HepG2 (cell line): ENCODE results near the gene UAP1L1. TPM values are rescaled to one million over a fixed set of nuclear protein-coding genes. Genes with fewer than 3 reads are reported as not detected.

Experiments used
- ATAC-seq: fragments of 200-7000 bp; cut with Tn5 transposase; 3 replicates; pipeline ENCODE4 v1.9.1; 2020; ENCODE audit warnings: mild to moderate bottlenecking, moderate library complexity
- BruUV-seq: library from RNA; stranded (reverse); fragments of 400-500 nt; replicated peaks from 2 replicates; lab custom pipeline; 2021; lab: Mats Ljungman, UMichigan
- CTCF ChIA-PET: fragments of 300-600 bp; formaldehyde crosslinking; extraction: SDS; loops from one replicate; lab custom pipeline; 2021; ENCODE audit warnings: low total read pairs, inconsistent platforms, low intra/inter-chr PET ratio; lab: Yijun Ruan, JAX
- POLR2A ChIA-PET: fragments of 350-600 bp; sonication (Branson Sonifier 250); formaldehyde crosslinking; loops from one replicate; lab custom pipeline; 2020; ENCODE audit warnings: antibody characterized with exemption, inconsistent platforms; lab: Yijun Ruan, JAX
- DNase-seq: peaks from one replicate; pipeline ENCODE4 v3.0.0-alpha.2; 2015; ENCODE audit warnings: low spot score
- FAIRE-seq: peaks from 3 replicates; lab custom pipeline; 2011; peaks lifted over from hg19 to GRCh38; lab: Jason Lieb, UNC
- H2AFZ ChIP-seq: one replicate; pipeline ENCODE4 v1.6.1; 2011; ENCODE audit warnings: low read length, inconsistent platforms
- H3K27ac ChIP-seq: fragments of 300-600 bp; 3 replicates; pipeline ENCODE4 v1.8.0; 2011; ENCODE audit warnings: mixed run types, mild to moderate bottlenecking, mixed read lengths, low read length, inconsistent platforms; ENCODE audit not compliant: insufficient read depth; ENCODE audit errors: extremely low read length
- H3K27me3 ChIP-seq, 2 experiments: fragments of 200-600 bp in 1 of 2; 2 replicates in 1 of 2; 3 replicates in 1 of 2; pipeline versions ENCODE4 v1.6.0 to v1.8.0; 2011; ENCODE audit warnings: low read length in 2 of 2, mild to moderate bottlenecking in 2 of 2, moderate library complexity in 2 of 2, inconsistent platforms in 1 of 2; ENCODE audit not compliant: insufficient read depth in 2 of 2, control insufficient read depth in 1 of 2
- H3K36me3 ChIP-seq, 2 experiments: fragments of 200-600 bp in 1 of 2; replicated peaks in 1 of 2; 2 replicates in 1 of 2; 3 replicates in 1 of 2; pipeline versions ENCODE4 v1.5.1 to v1.8.0; 2011; ENCODE audit warnings: low read length in 2 of 2, inconsistent platforms in 1 of 2; ENCODE audit not compliant: insufficient read depth in 2 of 2, control insufficient read depth in 1 of 2
- H3K4me1 ChIP-seq: 2 replicates; pipeline ENCODE4 v1.5.1; 2012; ENCODE audit warnings: low read length, inconsistent platforms; ENCODE audit not compliant: insufficient read depth
- H3K4me2 ChIP-seq: 2 replicates; pipeline ENCODE4 v1.6.0; 2011; ENCODE audit warnings: low read depth, low read length, inconsistent platforms
- H3K4me3 ChIP-seq, 3 experiments: fragments of 200-600 bp in 1 of 3; sonication (generic), shearing (Covaris generic) in 1 of 3; replicated peaks in 1 of 3; 2 replicates each; pipeline ENCODE4 v1.5.1; 2011 to 2016; ENCODE audit warnings: low read length in 3 of 3, inconsistent platforms in 2 of 3, low read depth in 2 of 3, mild to moderate bottlenecking in 2 of 3, control low read depth in 1 of 3, mixed read lengths in 1 of 3; ENCODE audit not compliant: insufficient read depth in 1 of 3
- H3K79me2 ChIP-seq: one replicate; pipeline ENCODE4 v1.6.1; 2011; ENCODE audit warnings: low read length, inconsistent platforms; ENCODE audit not compliant: insufficient read depth
- H3K9ac ChIP-seq: 2 replicates; pipeline ENCODE4 v1.6.0; 2011; ENCODE audit warnings: mild to moderate bottlenecking, low read depth, low read length, inconsistent platforms; ENCODE audit not compliant: insufficient read depth
- H3K9me3 ChIP-seq: 2 replicates; pipeline ENCODE4 v1.5.1; 2012; ENCODE audit warnings: mild to moderate bottlenecking, low read length
- H4K20me1 ChIP-seq: 2 replicates; pipeline ENCODE4 v1.6.0; 2011; ENCODE audit warnings: inconsistent platforms, mild to moderate bottlenecking, low read length, moderate library complexity; ENCODE audit not compliant: insufficient read depth
- AGO2 ChIP-seq: fragments of 200-400 bp; formaldehyde crosslinking; optimal IDR thresholded peaks from 2 replicates; pipeline ENCODE3; 2017; ENCODE audit warnings: mild to moderate bottlenecking, low read depth, low read length, moderate library complexity
- HDAC1 ChIP-seq: sonication (generic); formaldehyde crosslinking; IDR thresholded peaks from 2 replicates; pipeline ENCODE4 v1.5.1; 2020; ENCODE audit warnings: mild to moderate bottlenecking, missing genetic modification reagents
- KLF13 ChIP-seq: sonication (generic); formaldehyde crosslinking; IDR thresholded peaks from 2 replicates; pipeline ENCODE4 v1.4.0; 2020; ENCODE audit warnings: mild to moderate bottlenecking, missing genetic modification reagents
- MED13 ChIP-seq: sonication (generic); formaldehyde crosslinking; IDR thresholded peaks from 2 replicates; pipeline ENCODE4 v1.5.0; 2020; ENCODE audit warnings: missing genetic modification reagents
- MLXIP ChIP-seq: sonication (generic); formaldehyde crosslinking; IDR thresholded peaks from 2 replicates; pipeline ENCODE4 v1.9.0; 2021; ENCODE audit warnings: missing genetic modification reagents, borderline replicate concordance
- MTA1 ChIP-seq: sonication (generic); formaldehyde crosslinking; IDR thresholded peaks from 2 replicates; pipeline ENCODE4 v1.4.0; 2020; ENCODE audit warnings: missing genetic modification reagents, mild to moderate bottlenecking, borderline replicate concordance
- PAX8 ChIP-seq: sonication (generic); formaldehyde crosslinking; IDR thresholded peaks from 2 replicates; pipeline ENCODE4 v1.8.0; 2022; ENCODE audit warnings: mild to moderate bottlenecking, missing genetic modification reagents, borderline replicate concordance
- RBFOX2 ChIP-seq: fragments of 200-400 bp; formaldehyde crosslinking; IDR thresholded peaks from 2 replicates; pipeline ENCODE4 v1.6.1; 2017; ENCODE audit warnings: low read depth, mild to moderate bottlenecking, low read length
- SNAI1 ChIP-seq: sonication (generic); formaldehyde crosslinking; IDR thresholded peaks from 2 replicates; pipeline ENCODE4 v1.5.0; 2020; ENCODE audit warnings: mild to moderate bottlenecking, missing genetic modification reagents, borderline replicate concordance
- ZFP82 ChIP-seq: sonication (generic); formaldehyde crosslinking; IDR thresholded peaks from 2 replicates; pipeline ENCODE4 v1.5.1; 2020; ENCODE audit warnings: mild to moderate bottlenecking, missing genetic modification reagents, borderline replicate concordance
- WGBS: methylation state at CpG from one replicate; pipeline ENCODE4 v1.1.6; 2017; ENCODE audit warnings: low lambda C conversion rate; 5-methylcytosine and 5-hydroxymethylcytosine counted together
- in situ Hi-C: cut with HindIII; loops from 2 replicates; pipeline ENCODE4 v1.10.0; 2017; ENCODE audit warnings: low pct_unique_long_range_greater_than_20kb; ENCODE audit not compliant: extremely low pct_ligation_motif_present
- intact Hi-C: fragments of 100-400 bp; cut with micrococcal nuclease; formaldehyde crosslinking; loops from one replicate; pipeline ENCODE4 v1.10.0; 2022; ENCODE audit not compliant: unreplicated experiment
- polyA plus RNA-seq, 8 experiments: library from polyadenylated mRNA; depleted of rRNA in 3 of 8; stranded (reverse) in 7 of 8; unstranded in 1 of 8; fragments of >200 nt; fragmentation: Illumina TruSeq in 4 of 8; extraction: Trizol in 4 of 8; gene quantifications; 2 replicates each; pipeline versions ENCODE4 v1.2.1 to v1.2.3, GENCODE V29; 2011 to 2016; ENCODE audit warnings: low read depth in 4 of 8, missing spikeins in 1 of 8, mixed read lengths in 1 of 8; ENCODE audit not compliant: insufficient read depth in 1 of 8
- total RNA-seq, 5 experiments: library from RNA; depleted of rRNA; stranded (reverse); fragments of >200 nt; fragmentation: Illumina TruSeq; extraction: Trizol; gene quantifications; 2 replicates each; pipeline ENCODE4 v1.2.3, GENCODE V29; 2016; ENCODE audit warnings: low read depth in 1 of 5
- TF ChIP-seq, protein P1 (sequence below): sonication (generic); formaldehyde crosslinking; IDR thresholded peaks from 2 replicates; pipeline ENCODE4 v1.9.0; 2022; ENCODE audit warnings: low read depth, missing genetic modification reagents
- TF ChIP-seq, protein P2 (sequence below): IDR thresholded peaks from 2 replicates; pipeline ENCODE4 v1.6.1; 2016; ENCODE audit warnings: missing compliant biosample characterization, missing genetic modification reagents, borderline replicate concordance

Gene UAP1L1
- total and polyA plus RNA-seq, 2 of the 13 experiments (the other 11 are each of a cell fraction or from before 2014, with no cell fraction given) = 5.4 to 6.4 TPM

DNA sequence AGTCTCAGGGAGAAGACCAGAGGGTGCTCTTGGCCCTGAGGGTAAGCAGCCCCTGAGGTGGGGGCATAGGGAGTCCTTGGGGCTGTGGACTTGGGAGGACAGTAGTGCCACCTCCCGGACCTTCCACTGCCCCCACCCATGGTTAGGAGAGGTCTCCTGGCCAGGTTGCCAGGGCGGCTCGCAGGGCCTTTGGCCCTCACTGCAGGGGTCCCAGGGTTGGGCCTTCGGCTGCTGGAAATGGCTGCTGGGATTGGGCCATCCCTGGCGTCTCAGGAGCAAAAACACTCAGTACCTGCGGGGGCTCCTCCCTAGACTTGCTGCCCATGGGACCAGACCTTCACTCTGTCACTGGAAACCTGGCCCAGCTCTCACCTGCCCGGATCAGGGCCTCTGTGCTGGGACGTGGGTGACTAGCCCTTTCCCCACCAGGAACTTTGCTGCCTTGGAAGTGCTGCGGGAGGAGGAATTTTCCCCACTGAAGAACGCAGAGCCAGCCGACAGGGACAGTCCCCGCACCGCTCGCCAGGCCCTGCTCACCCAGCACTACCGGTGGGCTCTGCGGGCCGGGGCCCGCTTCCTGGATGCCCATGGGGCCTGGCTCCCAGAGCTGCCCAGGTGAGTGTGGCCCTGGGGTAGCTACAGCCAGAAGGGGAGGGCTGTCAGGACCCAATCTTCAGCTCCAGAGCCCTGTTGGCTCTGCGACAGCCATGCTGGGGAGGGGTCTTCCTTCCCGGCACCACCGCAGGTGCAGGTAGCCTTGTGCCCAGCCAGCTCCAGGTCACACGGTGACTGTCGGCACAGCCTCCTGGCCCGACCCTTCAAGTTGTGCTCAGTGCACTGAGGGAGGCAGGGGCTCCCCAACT, 3.2 kb downstream of the UAP1L1 start:
- intact Hi-C loops = no loop called here
- 86% methylated on average over 6 of the region's 24 CpGs for WGBS

GRCh38 chr9:137082222-137082924, 5.1 kb downstream of the UAP1L1 start:
- POLR2A ChIA-PET = interaction anchor here (1.3 to 6.4 kb wide), 3 partner anchors 12 to 158 kb away, joined by 5 to 105 read pairs (median 6); partner anchors contain the start of genes SAPCD2 and TUBB4B
- H3K4me2 ChIP-seq = no peak overlapping the region
- TF ChIP-seq MLXIP (CRISPR knock-in tag) (no peak), HDAC1 (CRISPR knock-in tag) (no peak), ZFP82 (CRISPR knock-in tag) (no peak), MED13 (CRISPR knock-in tag) (no peak)
- TF ChIP-seq, protein P1, sequence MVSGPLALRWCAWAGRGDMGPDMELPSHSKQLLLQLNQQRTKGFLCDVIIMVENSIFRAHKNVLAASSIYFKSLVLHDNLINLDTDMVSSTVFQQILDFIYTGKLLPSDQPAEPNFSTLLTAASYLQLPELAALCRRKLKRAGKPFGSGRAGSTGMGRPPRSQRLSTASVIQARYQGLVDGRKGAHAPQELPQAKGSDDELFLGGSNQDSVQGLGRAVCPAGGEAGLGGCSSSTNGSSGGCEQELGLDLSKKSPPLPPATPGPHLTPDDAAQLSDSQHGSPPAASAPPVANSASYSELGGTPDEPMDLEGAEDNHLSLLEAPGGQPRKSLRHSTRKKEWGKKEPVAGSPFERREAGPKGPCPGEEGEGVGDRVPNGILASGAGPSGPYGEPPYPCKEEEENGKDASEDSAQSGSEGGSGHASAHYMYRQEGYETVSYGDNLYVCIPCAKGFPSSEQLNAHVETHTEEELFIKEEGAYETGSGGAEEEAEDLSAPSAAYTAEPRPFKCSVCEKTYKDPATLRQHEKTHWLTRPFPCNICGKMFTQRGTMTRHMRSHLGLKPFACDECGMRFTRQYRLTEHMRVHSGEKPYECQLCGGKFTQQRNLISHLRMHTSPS (CRISPR knock-in tag) = no peak
- TF ChIP-seq, protein P2, sequence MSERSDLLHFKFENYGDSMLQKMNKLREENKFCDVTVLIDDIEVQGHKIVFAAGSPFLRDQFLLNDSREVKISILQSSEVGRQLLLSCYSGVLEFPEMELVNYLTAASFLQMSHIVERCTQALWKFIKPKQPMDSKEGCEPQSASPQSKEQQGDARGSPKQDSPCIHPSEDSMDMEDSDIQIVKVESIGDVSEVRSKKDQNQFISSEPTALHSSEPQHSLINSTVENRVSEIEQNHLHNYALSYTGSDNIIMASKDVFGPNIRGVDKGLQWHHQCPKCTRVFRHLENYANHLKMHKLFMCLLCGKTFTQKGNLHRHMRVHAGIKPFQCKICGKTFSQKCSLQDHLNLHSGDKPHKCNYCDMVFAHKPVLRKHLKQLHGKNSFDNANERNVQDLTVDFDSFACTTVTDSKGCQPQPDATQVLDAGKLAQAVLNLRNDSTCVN (CRISPR knock-in tag) = no peak

More for the DNA sequence above, 3.2 kb downstream of the UAP1L1 start:
- ATAC-seq = no peak
- FAIRE-seq = no peak
- H3K4me3 ChIP-seq = no peak overlapping the region
- H3K79me2 ChIP-seq = no peaks in the 10 kb centered on the region
- no TSS peak for BruUV-seq
- no peak overlapping the region for H3K27ac ChIP-seq
- peaks cover 9 to 16% of the 10 kb centered on the region in 2 experiments; a peak in 4 of 5 replicates for H3K36me3 ChIP-seq
- no peaks in the 10 kb centered on the region for H4K20me1 ChIP-seq
- POLR2A ChIA-PET = interaction anchor here (1.0 kb wide), 1 partner anchor 10 kb away, joined by 4 read pairs; the partner anchor contains the start of gene SAPCD2
- H3K9me3 ChIP-seq = no peaks in the 10 kb centered on the region
- no peak for DNase-seq
- in situ Hi-C loops = no loop called here
- H2AFZ ChIP-seq = no peak overlapping the region
- 0 out of 2 replicates have a peak, but pooled peaks have one; percentile 23 for TF ChIP-seq RBFOX2
- TF ChIP-seq KLF13 = no peak
- peak; percentile 36 for TF ChIP-seq AGO2
- no peak for TF ChIP-seq SNAI1 (CRISPR knock-in tag)
- TF ChIP-seq MTA1 (CRISPR knock-in tag) = no peak
- no peak for TF ChIP-seq PAX8
- TF ChIP-seq, all 625 proteins: peak for 2
- Histone ChIP-seq H3K9ac (no peak overlapping the region), H3K27me3 (no peaks in the 10 kb centered on the region), H3K4me2 (no peak overlapping the region), H3K4me1 (peaks cover 47% of the 10 kb centered on the region)
- CTCF ChIA-PET = no interaction called here

More at GRCh38 chr9:137082222-137082924, 5.1 kb downstream of the UAP1L1 start:
- intact Hi-C loops (no loop called here), in situ Hi-C loops (no loop called here)
- WGBS = 90% methylated on average over 12 of the region's 16 CpGs
- no peak for DNase-seq
- no peak for ATAC-seq
- Histone ChIP-seq H3K27ac (no peak overlapping the region), H3K9ac (no peak overlapping the region), H3K36me3 (peaks cover 9 to 16% of the 10 kb centered on the region in 2 experiments; a peak in 4 of 5 replicates), H3K79me2 (peaks cover under 1% of the 10 kb centered on the region), H3K4me1 (peaks cover 42% of the 10 kb centered on the region), H2AFZ (no peak overlapping the region), H3K4me3 (no peak overlapping the region), H4K20me1 (no peaks in the 10 kb centered on the region), H3K27me3 (no peaks in the 10 kb centered on the region; a peak in 1 of 5 replicates), H3K9me3 (no peaks in the 10 kb centered on the region)
- FAIRE-seq = no peak
- CTCF ChIA-PET = no interaction called here
- no TSS peak for BruUV-seq
